Measurements from ENCODE around the gene ZFPL1.

ZFPL1 gene

GRCh38 chr11:65083834-65084597 lies at the start of gene ZFPL1, which contains the start of gene CDCA5:
Gene ZFPL1, plus strand, starts transcription at chr11:65084222. Its CDS starts 477 bp downstream, at chr11:65084699.
Gene CDCA5, minus strand, starts transcription at chr11:65084040. Its CDS starts 62 bp downstream, at chr11:65083978.
- DNase-seq, result peak; percentile 92 to 96

- no peak for DNase-seq
These were observed 49.6 kb upstream of the ZFPL1 start for GRCh38 chr11:65034423-65034822.

- DNase-seq, result no peak
These were observed 48.4 kb upstream of the ZFPL1 start for GRCh38 chr11:65035579-65035978.

GRCh38 chr11:65036931-65037330 lies 47.1 kb upstream of the ZFPL1 start:
- peak; percentile 13 to 58 for DNase-seq

- DNase-seq, result no peak
These were observed 43.5 kb upstream of the ZFPL1 start for GRCh38 chr11:65040520-65040846.

GRCh38 chr11:65040847-65041622 lies 43.0 kb upstream of the ZFPL1 start, which contains the start of gene SAC3D1:
Gene SAC3D1, plus strand, starts transcription at chr11:65041210. Its CDS starts 83 bp downstream, at chr11:65041293.
- DNase-seq, result peak; percentile 94 to 95

- no peak for DNase-seq
These were observed 41.1 kb upstream of the ZFPL1 start for GRCh38 chr11:65042891-65043290.

- peak; percentile 5 to 18 for DNase-seq
These were observed 40.0 kb upstream of the ZFPL1 start for GRCh38 chr11:65043881-65044501.

GRCh38 chr11:65045061-65045460 lies 39.0 kb upstream of the ZFPL1 start:
- DNase-seq, result no peak

- no peak for DNase-seq
These were observed 38.3 kb upstream of the ZFPL1 start for GRCh38 chr11:65045728-65046127.

- no peak for DNase-seq
These were observed 36.2 kb upstream of the ZFPL1 start for GRCh38 chr11:65047581-65048422.

GRCh38 chr11:65051398-65051858 lies 32.6 kb upstream of the ZFPL1 start:
- DNase-seq, result no peak

- no peak for DNase-seq
These were observed 30.1 kb upstream of the ZFPL1 start for GRCh38 chr11:65053827-65054508.

GRCh38 chr11:65055538-65055937 lies 28.5 kb upstream of the ZFPL1 start:
- DNase-seq, result no peak

GRCh38 chr11:65056999-65057398 lies 27.0 kb upstream of the ZFPL1 start:
- DNase-seq, result no peak

GRCh38 chr11:65057526-65057925 lies 26.5 kb upstream of the ZFPL1 start:
- DNase-seq, result no peak

GRCh38 chr11:65058012-65058411 lies 26.0 kb upstream of the ZFPL1 start:
- no peak for DNase-seq

- DNase-seq, result no peak
These were observed 25.5 kb upstream of the ZFPL1 start, which contains the start of gene NAALADL1 for GRCh38 chr11:65058419-65059054. Gene NAALADL1, minus strand, starts transcription at chr11:65058553. Its CDS starts 32 bp downstream, at chr11:65058521.

- no peak for DNase-seq
These were observed 24.5 kb upstream of the ZFPL1 start for GRCh38 chr11:65059523-65059922.

GRCh38 chr11:65059959-65060824 lies 23.8 kb upstream of the ZFPL1 start:
- DNase-seq, result no peak
